Kidney (tissue), 14 donors: ENCODE measurements around the gene SLC6A19. TPM values are rescaled to one million over a fixed set of nuclear protein-coding genes. Genes with fewer than 3 reads are reported as not detected.
A peak's percentile ranks its signal among the peaks of the same experiment; 100 is the strongest.

Source experiments
- DNase-seq, 5 donors: peaks; one replicate each; pipeline ENCODE4 v3.0.0-alpha.2; 2013 to 2020
- FAIRE-seq: peaks from 2 replicates; lab custom pipeline; 2012; peaks lifted over from hg19 to GRCh38; lab: Jason Lieb, UNC
- H3K27ac ChIP-seq, 2 donors: one replicate each; pipeline ENCODE4 v1.7.0; 2013; ENCODE audit warnings: low read depth in 2 of 2, low read length in 2 of 2, inconsistent platforms in 1 of 2
- H3K27me3 ChIP-seq: one replicate; pipeline ENCODE4 v1.7.1; 2013; ENCODE audit warnings: low read length, inconsistent platforms; ENCODE audit not compliant: control insufficient read depth, insufficient read depth
- H3K36me3 ChIP-seq, 3 donors: one replicate each; pipeline versions ENCODE4 v1.7.0 to v1.7.1; 2013; ENCODE audit warnings: low read length in 3 of 3, control low read depth in 1 of 3, inconsistent platforms in 1 of 3; ENCODE audit not compliant: insufficient read depth in 3 of 3, control insufficient read depth in 2 of 3
- H3K4me1 ChIP-seq, 3 donors: one replicate each; pipeline versions ENCODE4 v1.7.0 to v1.7.1; 2013; ENCODE audit warnings: low read length in 3 of 3, inconsistent platforms in 1 of 3, low read depth in 1 of 3; ENCODE audit not compliant: control insufficient read depth in 2 of 3, insufficient read depth in 2 of 3
- H3K4me3 ChIP-seq, 3 donors: one replicate each; pipeline versions ENCODE4 v1.7.0 to v1.8.1; 2013; ENCODE audit warnings: low read length in 3 of 3, control low read depth in 1 of 3, inconsistent platforms in 1 of 3
- H3K9ac ChIP-seq, 3 donors: one replicate each; pipeline versions ENCODE4 v1.7.0 to v1.7.1; 2013; ENCODE audit warnings: low read length in 3 of 3, control low read depth in 1 of 3, inconsistent platforms in 1 of 3
- H3K9me3 ChIP-seq, 3 donors: one replicate each; pipeline versions ENCODE4 v1.7.0 to v1.7.1; 2013; ENCODE audit warnings: low read length in 3 of 3, control low read depth in 1 of 3, inconsistent platforms in 1 of 3; ENCODE audit not compliant: control insufficient read depth in 2 of 3, insufficient read depth in 1 of 3
- intact Hi-C: fragments of 100-400 bp; cut with DNase I; formaldehyde crosslinking; loops from one replicate; pipeline ENCODE4 v1.11.1; 2022
- polyA plus RNA-seq: library from polyadenylated mRNA; stranded (reverse); fragments of 350-450 nt; fragmentation: Illumina TruSeq; extraction: RNeasy Lipid Tissue Mini Kit (QIAGEN cat#74804); gene quantifications from one replicate; pipeline ENCODE4 v1.2.3, GENCODE V29; 2014; ENCODE audit warnings: low read depth, low replicate concordance; ENCODE audit not compliant: insufficient read depth
- total RNA-seq: library from RNA; stranded (reverse); fragmentation: NEBNext Ultra II Directional; extraction: Animal tissue kit (Norgen Biotek cat#: 25700); gene quantifications from one replicate; pipeline ENCODE4 v1.2.1, GENCODE V29; 2021
- TF ChIP-seq, protein P1 (sequence below): IDR thresholded peaks from 3 replicates; pipeline ENCODE4 v1.5.1; 2012; ENCODE audit warnings: mild to moderate bottlenecking, moderate library complexity, borderline replicate concordance; ENCODE audit not compliant: insufficient read depth; ENCODE audit errors: extremely low read depth
- donor health status: control.
- donor health status: control.
- donor health status: control.
- donor health status: control.
- donor health status: control.
- donor health status: DM: yes; HTN: yes; CAD: no.
- donor health status: Normal renal cell carcinoma (clear cell type).

SLC6A19 gene
- total and polyA plus RNA-seq, 2 donors from 2014 or later: 2.2 to 69.3 TPM

GRCh38 chr5:1195439-1195838 is 6.0 kb upstream of the SLC6A19 start:
- H3K9me3 ChIP-seq: no peaks in the 10 kb centered on the region
- DNase-seq (peak in 1 of 5 donors; percentile 42), FAIRE-seq (no peak)
- no peaks in the 10 kb centered on the region for H3K4me1 ChIP-seq
- H3K27ac ChIP-seq: no peak overlapping the region
- intact Hi-C loops: no loop called here
- H3K4me3 ChIP-seq: no peak overlapping the region
- no peaks in the 10 kb centered on the region for H3K36me3 ChIP-seq
- peaks cover 2% of the 10 kb centered on the region for H3K27me3 ChIP-seq
- no peak overlapping the region for H3K9ac ChIP-seq
- TF ChIP-seq, protein P1, sequence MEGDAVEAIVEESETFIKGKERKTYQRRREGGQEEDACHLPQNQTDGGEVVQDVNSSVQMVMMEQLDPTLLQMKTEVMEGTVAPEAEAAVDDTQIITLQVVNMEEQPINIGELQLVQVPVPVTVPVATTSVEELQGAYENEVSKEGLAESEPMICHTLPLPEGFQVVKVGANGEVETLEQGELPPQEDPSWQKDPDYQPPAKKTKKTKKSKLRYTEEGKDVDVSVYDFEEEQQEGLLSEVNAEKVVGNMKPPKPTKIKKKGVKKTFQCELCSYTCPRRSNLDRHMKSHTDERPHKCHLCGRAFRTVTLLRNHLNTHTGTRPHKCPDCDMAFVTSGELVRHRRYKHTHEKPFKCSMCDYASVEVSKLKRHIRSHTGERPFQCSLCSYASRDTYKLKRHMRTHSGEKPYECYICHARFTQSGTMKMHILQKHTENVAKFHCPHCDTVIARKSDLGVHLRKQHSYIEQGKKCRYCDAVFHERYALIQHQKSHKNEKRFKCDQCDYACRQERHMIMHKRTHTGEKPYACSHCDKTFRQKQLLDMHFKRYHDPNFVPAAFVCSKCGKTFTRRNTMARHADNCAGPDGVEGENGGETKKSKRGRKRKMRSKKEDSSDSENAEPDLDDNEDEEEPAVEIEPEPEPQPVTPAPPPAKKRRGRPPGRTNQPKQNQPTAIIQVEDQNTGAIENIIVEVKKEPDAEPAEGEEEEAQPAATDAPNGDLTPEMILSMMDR: no peak

GRCh38 chr5:1195916-1196315 is 5.5 kb upstream of the SLC6A19 start:
- DNase-seq (peak in 1 of 5 donors; percentile 42), FAIRE-seq (no peak)
- peaks cover 2% of the 10 kb centered on the region for H3K27me3 ChIP-seq
- no peaks in the 10 kb centered on the region for H3K4me1 ChIP-seq
- no peak overlapping the region for H3K27ac ChIP-seq
- no peaks in the 10 kb centered on the region for H3K9me3 ChIP-seq
- H3K4me3 ChIP-seq: no peak overlapping the region
- intact Hi-C loops: no loop called here
- no peak overlapping the region for H3K9ac ChIP-seq
- no peaks in the 10 kb centered on the region for H3K36me3 ChIP-seq
- TF ChIP-seq, protein P1: no peak

DNA sequence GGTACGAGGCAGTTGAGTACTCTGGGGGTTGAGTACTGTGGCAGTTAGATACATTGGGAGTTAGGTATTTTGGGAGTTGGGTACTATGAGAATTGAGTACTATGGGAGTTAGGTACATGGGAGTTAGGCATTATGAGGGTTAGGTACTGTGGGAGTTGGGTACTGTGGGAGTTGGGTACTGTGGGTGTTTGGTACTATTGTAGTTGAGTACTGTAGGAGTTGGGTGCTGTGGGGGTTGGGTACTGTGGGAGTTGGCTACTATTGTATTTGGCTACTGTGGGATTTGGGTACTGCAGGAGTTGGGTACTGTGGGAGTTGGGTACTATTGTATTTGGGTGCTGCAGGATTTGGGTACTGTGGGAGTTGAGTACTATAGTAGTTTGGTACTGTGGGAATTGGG is 4.8 kb upstream of the SLC6A19 start:
- no peaks in the 10 kb centered on the region for H3K36me3 ChIP-seq
- intact Hi-C loops: no loop called here

More for the DNA sequence above, 4.8 kb upstream of the SLC6A19 start:
- Histone ChIP-seq H3K27ac (no peak overlapping the region), H3K4me1 (no peaks in the 10 kb centered on the region), H3K27me3 (peaks cover 2% of the 10 kb centered on the region), H3K9me3 (no peaks in the 10 kb centered on the region), H3K9ac (no peak overlapping the region), H3K4me3 (no peak overlapping the region)
- FAIRE-seq (no peak), DNase-seq (no peak)
- TF ChIP-seq, protein P1: no peak
